ENCODE data around the gene CYP2W1.
"Not testable (repeated sequence)": the region's sequence is repeated elsewhere in the genome, so short reads cannot be mapped to it uniquely, and the experiment has no call there.

Gene CYP2W1

DNA sequence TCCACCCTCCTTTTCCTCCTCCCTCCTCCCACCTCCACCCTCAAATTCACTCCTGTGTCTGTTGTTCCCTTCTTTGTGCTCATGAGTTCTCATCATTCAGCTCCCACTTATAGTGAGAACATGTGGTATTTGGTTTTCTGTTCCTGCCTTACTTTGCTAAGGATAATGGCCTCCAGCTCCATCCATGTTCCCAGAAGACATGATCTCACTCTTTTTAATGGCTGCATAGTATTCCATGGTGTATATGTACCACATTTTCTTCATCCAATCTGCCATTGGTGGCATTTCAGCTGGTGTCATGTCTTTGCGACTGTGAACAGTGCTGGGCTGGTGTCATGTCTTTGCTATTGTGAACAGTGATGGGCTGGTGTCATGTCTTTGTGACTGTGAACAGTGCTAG is 51.8 kb downstream of the CYP2W1 start:
- DNase-seq (ENCODE audit: low read depth, low spot score); H3K4me3 ChIP-seq (ENCODE audit: low read length): not testable (repeated sequence)

DNA sequence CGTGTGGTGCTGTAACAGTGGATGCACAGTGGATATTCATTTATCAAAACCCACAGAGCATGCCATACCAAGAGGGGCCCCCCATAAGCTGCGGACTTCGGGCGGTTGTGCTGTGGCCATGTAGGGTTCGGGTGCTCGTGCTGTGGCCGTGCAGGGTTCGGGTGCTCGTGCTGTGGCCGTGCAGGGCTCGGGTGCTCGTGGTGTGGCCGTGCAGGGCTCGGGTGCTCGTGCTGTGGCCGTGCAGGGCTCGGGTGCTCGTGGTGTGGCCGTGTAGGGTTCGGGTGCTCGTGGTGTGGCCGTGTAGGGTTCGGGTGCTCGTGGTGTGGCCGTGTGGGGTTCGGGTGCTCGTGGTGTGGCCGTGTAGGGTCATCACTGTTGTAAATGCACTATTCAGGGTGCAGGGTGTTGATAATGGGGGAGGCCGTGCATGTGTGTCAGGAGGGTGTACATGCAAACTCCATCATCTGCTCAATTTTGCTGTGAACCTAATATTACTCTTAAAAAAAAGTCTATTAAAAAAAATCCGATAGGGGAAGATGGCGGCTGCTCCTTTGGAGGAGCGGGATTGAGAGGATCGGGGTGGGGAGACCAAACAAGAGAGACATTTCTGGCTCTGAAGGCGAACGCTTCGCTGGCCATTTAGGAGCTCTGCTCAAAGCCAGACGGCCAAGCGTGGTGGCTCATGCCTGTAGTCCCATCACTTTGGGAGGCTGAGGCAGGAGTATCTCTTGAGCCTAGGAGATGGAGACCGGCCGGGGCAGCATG is 53.4 kb downstream of the CYP2W1 start:
- not testable (repeated sequence) for DNase-seq (ENCODE audit: low read depth, low spot score)

More for the DNA sequence above, 53.4 kb downstream of the CYP2W1 start:
- H3K4me3 ChIP-seq (ENCODE audit: low read length) = not testable (repeated sequence)

All from Jurkat, Clone E6-1 (cell line).